Measurements from ENCODE around the gene POLR1H. TPM values are rescaled to one million over a fixed set of nuclear protein-coding genes. Genes with fewer than 3 reads are reported as not detected.

Gene POLR1H
- total RNA-seq, 1 experiment from 2014 or later = 40.0 TPM

GRCh38 chr6:30102414-30102969 lies 41.4 kb downstream of the POLR1H start:
- peak; percentile 7 for DNase-seq
- CTCF ChIA-PET = interaction anchor here (0.7 to 4.8 kb wide), 4 partner anchors 26 to 65 kb away, joined by 3 to 107 read pairs (median 3); partner anchors contain the start of gene POLR1H
- peak overlapping the region; percentile 75 for H3K4me3 ChIP-seq (ENCODE audit: low read length)
- BruUV-seq (replicated peaks) = no TSS peak
- no peak for TF ChIP-seq EZH2 (IDR thresholded peaks at IDR 0.05; ENCODE audit: low read length, unreplicated experiment)
- no peak for TF ChIP-seq EZH2phosphoT487 (IDR thresholded peaks at IDR 0.05; ENCODE audit: borderline replicate concordance, low read length)
- TF ChIP-seq, protein P1, sequence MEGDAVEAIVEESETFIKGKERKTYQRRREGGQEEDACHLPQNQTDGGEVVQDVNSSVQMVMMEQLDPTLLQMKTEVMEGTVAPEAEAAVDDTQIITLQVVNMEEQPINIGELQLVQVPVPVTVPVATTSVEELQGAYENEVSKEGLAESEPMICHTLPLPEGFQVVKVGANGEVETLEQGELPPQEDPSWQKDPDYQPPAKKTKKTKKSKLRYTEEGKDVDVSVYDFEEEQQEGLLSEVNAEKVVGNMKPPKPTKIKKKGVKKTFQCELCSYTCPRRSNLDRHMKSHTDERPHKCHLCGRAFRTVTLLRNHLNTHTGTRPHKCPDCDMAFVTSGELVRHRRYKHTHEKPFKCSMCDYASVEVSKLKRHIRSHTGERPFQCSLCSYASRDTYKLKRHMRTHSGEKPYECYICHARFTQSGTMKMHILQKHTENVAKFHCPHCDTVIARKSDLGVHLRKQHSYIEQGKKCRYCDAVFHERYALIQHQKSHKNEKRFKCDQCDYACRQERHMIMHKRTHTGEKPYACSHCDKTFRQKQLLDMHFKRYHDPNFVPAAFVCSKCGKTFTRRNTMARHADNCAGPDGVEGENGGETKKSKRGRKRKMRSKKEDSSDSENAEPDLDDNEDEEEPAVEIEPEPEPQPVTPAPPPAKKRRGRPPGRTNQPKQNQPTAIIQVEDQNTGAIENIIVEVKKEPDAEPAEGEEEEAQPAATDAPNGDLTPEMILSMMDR (conservative IDR thresholded peaks at IDR 0.05; ENCODE audit: low read depth, low read length) = no peak
- no peak; the same call in 1 of the 2 replicates for ATAC-seq
- no peaks in the 10 kb centered on the region for H3F3A ChIP-seq (ENCODE audit: low read length, unreplicated experiment)
- peaks cover 31% of the 10 kb centered on the region for H3K4me1 ChIP-seq (ENCODE audit: insufficient read depth, low read length)
- H3K79me2 ChIP-seq (ENCODE audit: low read length) = no peaks in the 10 kb centered on the region
- no peaks in the 10 kb centered on the region for H3K9me3 ChIP-seq (ENCODE audit: low read length)
- H3K27ac ChIP-seq (ENCODE audit: low read length) = no peak overlapping the region
- no peaks in the 10 kb centered on the region for H3K36me3 ChIP-seq (ENCODE audit: low read depth, low read length)
- peak overlapping the region; percentile 99 for H2AFZ ChIP-seq (ENCODE audit: low read length)
- H4K20me1 ChIP-seq (ENCODE audit: low read length) = no peaks in the 10 kb centered on the region
- H3K9ac ChIP-seq (ENCODE audit: low read length) = 0 out of 2 replicates have a peak overlapping the region, but pooled peaks have one; percentile 7
- no peaks in the 10 kb centered on the region for H3K9me2 ChIP-seq (replicated peaks; ENCODE audit: low read length)
- H3K4me2 ChIP-seq (ENCODE audit: low read length) = peak overlapping the region; percentile 90
- intact Hi-C loops (cut with micrococcal nuclease) = loop anchor here (2.0 kb wide), 1 partner anchor 36 kb away; the partner anchor contains the start of gene PPP1R11
- H3K27me3 ChIP-seq (ENCODE audit: low read length) = no peaks in the 10 kb centered on the region
- POLR2A ChIA-PET (ENCODE audit: unreplicated experiment) = interaction anchor here (1.0 kb wide), 1 partner anchor 42 kb away, joined by 5 read pairs; the partner anchor contains the start of gene POLR1H

DNA sequence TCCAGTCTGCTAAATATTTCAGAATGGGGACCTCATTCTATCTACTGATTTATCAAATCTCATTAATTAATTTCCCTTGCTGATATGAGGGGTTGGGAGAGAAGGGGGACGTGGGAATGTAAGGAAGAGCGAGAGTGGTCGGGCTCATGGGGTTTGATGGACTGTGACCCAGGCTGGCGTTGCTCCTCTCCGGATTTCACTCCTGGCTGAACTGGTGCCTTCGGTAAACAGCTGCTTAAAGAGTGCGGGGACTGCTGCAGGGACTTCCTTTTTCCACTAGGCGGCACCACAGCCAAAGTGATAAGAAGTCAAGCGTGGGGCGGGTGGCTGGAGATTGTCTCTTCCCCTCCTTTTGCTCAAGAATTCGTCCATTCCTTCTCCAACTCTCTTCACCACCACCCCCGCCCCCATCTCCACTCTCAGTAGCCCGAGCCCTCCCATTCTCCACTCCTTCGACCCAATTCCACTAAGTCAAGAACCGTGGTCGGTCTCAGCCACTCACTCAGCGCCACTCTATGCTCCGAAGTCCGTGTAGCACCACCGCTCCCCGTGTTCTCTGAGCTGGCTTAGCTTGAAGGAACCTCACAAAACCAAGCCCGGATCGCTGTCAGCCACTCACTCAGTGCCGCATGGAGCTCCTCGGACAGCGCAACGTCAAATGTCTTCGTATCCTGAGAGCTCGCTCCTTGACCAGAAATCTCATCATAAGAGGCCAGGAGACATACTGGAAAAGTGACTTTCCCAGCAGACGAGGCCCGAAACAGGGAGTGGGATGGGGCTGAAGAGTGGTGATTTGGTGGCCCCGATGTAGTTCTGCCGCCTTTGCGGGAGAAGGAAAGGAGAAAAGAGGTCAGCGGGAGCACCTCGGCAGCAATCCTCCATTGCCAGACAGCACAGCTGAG lies 42.2 kb downstream of the POLR1H start:
- ChIA-PET POLR2A (ENCODE audit: unreplicated experiment) (interaction anchor here (0.5 to 0.6 kb wide), 2 partner anchors 20 to 1534 kb away, joined by 3 to 4 read pairs; no protein-coding TSS in a partner anchor), CTCF (interaction anchor here (0.6 to 4.8 kb wide), 8 partner anchors 23 to 1401 kb away, joined by 3 to 107 read pairs (median 3); partner anchors contain the start of gene TRIM26)
- H3K27me3 ChIP-seq (ENCODE audit: low read length) = no peaks in the 10 kb centered on the region
- TSS peak; percentile 21 for BruUV-seq (replicated peaks)
- no peak overlapping the region for H3K27ac ChIP-seq (ENCODE audit: low read length)
- DNase-seq = peak; percentile 94
- H3K4me2 ChIP-seq (ENCODE audit: low read length) = peak overlapping the region; percentile 90
- no peaks in the 10 kb centered on the region for H3K9me2 ChIP-seq (replicated peaks; ENCODE audit: low read length)
- H3K36me3 ChIP-seq (ENCODE audit: low read depth, low read length) = no peaks in the 10 kb centered on the region
- peaks cover 31% of the 10 kb centered on the region for H3K4me1 ChIP-seq (ENCODE audit: insufficient read depth, low read length)
- H3K79me2 ChIP-seq (ENCODE audit: low read length) = no peaks in the 10 kb centered on the region
- TF ChIP-seq, protein P1 (conservative IDR thresholded peaks at IDR 0.05; ENCODE audit: low read depth, low read length) = peak; percentile 87
- TF ChIP-seq EZH2 (IDR thresholded peaks at IDR 0.05; ENCODE audit: low read length, unreplicated experiment) (no peak), EZH2phosphoT487 (IDR thresholded peaks at IDR 0.05; ENCODE audit: borderline replicate concordance, low read length) (no peak)
- no peaks in the 10 kb centered on the region for H4K20me1 ChIP-seq (ENCODE audit: low read length)
- H3F3A ChIP-seq (ENCODE audit: low read length, unreplicated experiment) = no peaks in the 10 kb centered on the region
- ATAC-seq = peak; percentile 55
- H3K4me3 ChIP-seq (ENCODE audit: low read length) = peak overlapping the region; percentile 75
- no peaks in the 10 kb centered on the region for H3K9me3 ChIP-seq (ENCODE audit: low read length)
- peak overlapping the region; percentile 99 for H2AFZ ChIP-seq (ENCODE audit: low read length)
- intact Hi-C loops (cut with micrococcal nuclease) = loop anchor here (1.0 to 2.0 kb wide), 3 partner anchors 28 to 67 kb away; partner anchors contain the start of gene PPP1R11
- H3K9ac ChIP-seq (ENCODE audit: low read length) = peak overlapping the region; percentile 34

Measured in PC-3 (cell line).